ENCODE results near the gene RPTOR.
A peak's percentile ranks its signal among the peaks of the same experiment; 100 is the strongest.

Gene RPTOR

GRCh38 chr17:80663781-80664206 lies 119.2 kb downstream of the RPTOR start:
- H3K27ac ChIP-seq (ENCODE audit: low read depth, low read length, poor library complexity, severe bottlenecking): peak overlapping the region; percentile 90
- H3K4me2 ChIP-seq (ENCODE audit: low read length): peak overlapping the region; percentile 72
- no peaks in the 10 kb centered on the region for H3K9me3 ChIP-seq (ENCODE audit: low read length)
- H4K20me1 ChIP-seq (ENCODE audit: insufficient read depth, low read length): no peaks in the 10 kb centered on the region
- no peaks in the 10 kb centered on the region for H3F3A ChIP-seq (ENCODE audit: insufficient read depth, low read length)
- no peaks in the 10 kb centered on the region for H3K79me2 ChIP-seq (ENCODE audit: insufficient read depth, low read length)
- TF ChIP-seq CTCF (IDR thresholded peaks at IDR 0.05; ENCODE audit: low read length): no peak
- TF ChIP-seq EZH2 (IDR thresholded peaks at IDR 0.05; ENCODE audit: borderline replicate concordance, low read length): no peak
- H3K4me1 ChIP-seq (ENCODE audit: insufficient read depth, low read length, severe bottlenecking): peaks cover 76% of the 10 kb centered on the region
- no peak overlapping the region for H2AFZ ChIP-seq (ENCODE audit: low read length)
- peak overlapping the region; percentile 47 for H3K4me3 ChIP-seq (ENCODE audit: low read depth, low read length, poor library complexity, severe bottlenecking)
- H3K9me2 ChIP-seq (ENCODE audit: low read depth, low read length): no peaks in the 10 kb centered on the region
- peaks cover 9% of the 10 kb centered on the region for H3K36me3 ChIP-seq (ENCODE audit: insufficient read depth, low read length)
- no peaks in the 10 kb centered on the region for H3K27me3 ChIP-seq (ENCODE audit: insufficient read depth, low read length)
- H3K9ac ChIP-seq (ENCODE audit: low read length): peak overlapping the region; percentile 73

- Histone ChIP-seq H2AFZ (ENCODE audit: low read length) (no peak overlapping the region), H3K9me2 (ENCODE audit: low read depth, low read length) (no peaks in the 10 kb centered on the region), H3K79me2 (ENCODE audit: insufficient read depth, low read length) (no peaks in the 10 kb centered on the region), H3K27ac (ENCODE audit: low read depth, low read length, poor library complexity, severe bottlenecking) (peak overlapping the region; percentile 90), H3K4me1 (ENCODE audit: insufficient read depth, low read length, severe bottlenecking) (peaks cover 76% of the 10 kb centered on the region), H3F3A (ENCODE audit: insufficient read depth, low read length) (no peaks in the 10 kb centered on the region), H3K4me2 (ENCODE audit: low read length) (peak overlapping the region; percentile 72), H3K4me3 (ENCODE audit: low read depth, low read length, poor library complexity, severe bottlenecking) (peak overlapping the region; percentile 47), H3K9ac (ENCODE audit: low read length) (peak overlapping the region; percentile 73), H3K36me3 (ENCODE audit: insufficient read depth, low read length) (peaks cover 9% of the 10 kb centered on the region; the same call in 1 of the 2 replicates), H3K9me3 (ENCODE audit: low read length) (no peaks in the 10 kb centered on the region), H4K20me1 (ENCODE audit: insufficient read depth, low read length) (no peaks in the 10 kb centered on the region), H3K27me3 (ENCODE audit: insufficient read depth, low read length) (no peaks in the 10 kb centered on the region)
- TF ChIP-seq EZH2 (IDR thresholded peaks at IDR 0.05; ENCODE audit: borderline replicate concordance, low read length): no peak
- no peak for TF ChIP-seq CTCF (IDR thresholded peaks at IDR 0.05; ENCODE audit: low read length)
Observed at GRCh38 chr17:80664217-80664790, 119.7 kb downstream of the RPTOR start.

GRCh38 chr17:80665792-80666191 lies 121.2 kb downstream of the RPTOR start:
- Histone ChIP-seq H3K9ac (ENCODE audit: low read length) (no peak overlapping the region), H4K20me1 (ENCODE audit: insufficient read depth, low read length) (no peaks in the 10 kb centered on the region), H3K4me2 (ENCODE audit: low read length) (no peak overlapping the region)

More at GRCh38 chr17:80665792-80666191, 121.2 kb downstream of the RPTOR start:
- no peak overlapping the region for H3K4me3 ChIP-seq (ENCODE audit: low read depth, low read length, poor library complexity, severe bottlenecking)
- peaks cover 68% of the 10 kb centered on the region for H3K4me1 ChIP-seq (ENCODE audit: insufficient read depth, low read length, severe bottlenecking)
- TF ChIP-seq CTCF (IDR thresholded peaks at IDR 0.05; ENCODE audit: low read length) (no peak), EZH2 (IDR thresholded peaks at IDR 0.05; ENCODE audit: borderline replicate concordance, low read length) (no peak)
- H3K27ac ChIP-seq (ENCODE audit: low read depth, low read length, poor library complexity, severe bottlenecking): peak overlapping the region; percentile 90
- H2AFZ ChIP-seq (ENCODE audit: low read length): no peak overlapping the region
- H3F3A ChIP-seq (ENCODE audit: insufficient read depth, low read length): no peaks in the 10 kb centered on the region
- no peaks in the 10 kb centered on the region for H3K27me3 ChIP-seq (ENCODE audit: insufficient read depth, low read length)
- H3K79me2 ChIP-seq (ENCODE audit: insufficient read depth, low read length): no peaks in the 10 kb centered on the region
- peaks cover 9% of the 10 kb centered on the region; the same call in 1 of the 2 replicates for H3K36me3 ChIP-seq (ENCODE audit: insufficient read depth, low read length)
- H3K9me2 ChIP-seq (ENCODE audit: low read depth, low read length): no peaks in the 10 kb centered on the region
- H3K9me3 ChIP-seq (ENCODE audit: low read length): no peaks in the 10 kb centered on the region

Measured in OCI-LY1 (cell line).